GM18858 (cell line): ENCODE measurements around the gene SDR39U1.
"Not testable (repeated sequence)": the region's sequence is repeated elsewhere in the genome, so short reads cannot be mapped to it uniquely, and the experiment has no call there.

Experiments
- ATAC-seq: cut with Tn5 transposase; IDR thresholded peaks from one replicate; pipeline ENCODE4 v1.9.1; 2021; ENCODE audit not compliant: unreplicated experiment

Gene SDR39U1

GRCh38 chr14:24442240-24443052 lies at the start of gene SDR39U1:
Gene SDR39U1 (minus strand): TSS chr14:24442776. CDS start chr14:24442769, 7 bp downstream.
- ATAC-seq = peak; percentile 83

- ATAC-seq = not testable (repeated sequence)
These were observed 49.2 kb upstream of the SDR39U1 start for GRCh38 chr14:24491586-24492408.

- ATAC-seq = peak; percentile 40
These were observed 41.2 kb upstream of the SDR39U1 start for GRCh38 chr14:24483604-24484252.

- not testable (repeated sequence) for ATAC-seq
These were observed 40.2 kb upstream of the SDR39U1 start for GRCh38 chr14:24482699-24483303.

GRCh38 chr14:24481622-24482324 lies 39.2 kb upstream of the SDR39U1 start:
- peak; percentile 74 for ATAC-seq

GRCh38 chr14:24479999-24480398 lies 37.4 kb upstream of the SDR39U1 start:
- ATAC-seq = not testable (repeated sequence)

GRCh38 chr14:24475261-24475660 lies 32.7 kb upstream of the SDR39U1 start:
- ATAC-seq = no peak

GRCh38 chr14:24473211-24473610 lies 30.6 kb upstream of the SDR39U1 start:
- ATAC-seq = no peak

- not testable (repeated sequence) for ATAC-seq
These were observed 27.9 kb upstream of the SDR39U1 start for GRCh38 chr14:24470450-24470849.

- ATAC-seq = no peak
These were observed 23.2 kb upstream of the SDR39U1 start for GRCh38 chr14:24465805-24466204.

- ATAC-seq = no peak
These were observed 22.8 kb upstream of the SDR39U1 start for GRCh38 chr14:24465368-24465767.

- ATAC-seq = no peak
These were observed 21.6 kb upstream of the SDR39U1 start for GRCh38 chr14:24463884-24464785.

- ATAC-seq = no peak
These were observed 20.7 kb upstream of the SDR39U1 start for GRCh38 chr14:24463017-24463883.

GRCh38 chr14:24461336-24461735 lies 18.8 kb upstream of the SDR39U1 start:
- no peak for ATAC-seq

GRCh38 chr14:24459331-24459730 lies 16.8 kb upstream of the SDR39U1 start:
- no peak for ATAC-seq

- no peak for ATAC-seq
These were observed 16.2 kb upstream of the SDR39U1 start for GRCh38 chr14:24458736-24459135.

- ATAC-seq = no peak
These were observed 14.4 kb upstream of the SDR39U1 start for GRCh38 chr14:24456980-24457379.

- not testable (repeated sequence) for ATAC-seq
These were observed 8.3 kb upstream of the SDR39U1 start for GRCh38 chr14:24450828-24451227.
